ENCODE results near the gene LNX1.

- TF ChIP-seq CTCF (IDR thresholded peaks at IDR 0.05) (no peak), POLR2A (IDR thresholded peaks at IDR 0.05) (no peak), POLR2AphosphoS5 (IDR thresholded peaks at IDR 0.05; ENCODE audit: insufficient read depth in 1 of 2, low read depth in 1 of 2) (no peak)
Measured at GRCh38 chr4:53640576-53641453, 49.5 kb upstream of the LNX1 start.

All from vagina (tissue), 2 donors.